ENCODE results near the gene ZNF879.

Gene ZNF879

DNA sequence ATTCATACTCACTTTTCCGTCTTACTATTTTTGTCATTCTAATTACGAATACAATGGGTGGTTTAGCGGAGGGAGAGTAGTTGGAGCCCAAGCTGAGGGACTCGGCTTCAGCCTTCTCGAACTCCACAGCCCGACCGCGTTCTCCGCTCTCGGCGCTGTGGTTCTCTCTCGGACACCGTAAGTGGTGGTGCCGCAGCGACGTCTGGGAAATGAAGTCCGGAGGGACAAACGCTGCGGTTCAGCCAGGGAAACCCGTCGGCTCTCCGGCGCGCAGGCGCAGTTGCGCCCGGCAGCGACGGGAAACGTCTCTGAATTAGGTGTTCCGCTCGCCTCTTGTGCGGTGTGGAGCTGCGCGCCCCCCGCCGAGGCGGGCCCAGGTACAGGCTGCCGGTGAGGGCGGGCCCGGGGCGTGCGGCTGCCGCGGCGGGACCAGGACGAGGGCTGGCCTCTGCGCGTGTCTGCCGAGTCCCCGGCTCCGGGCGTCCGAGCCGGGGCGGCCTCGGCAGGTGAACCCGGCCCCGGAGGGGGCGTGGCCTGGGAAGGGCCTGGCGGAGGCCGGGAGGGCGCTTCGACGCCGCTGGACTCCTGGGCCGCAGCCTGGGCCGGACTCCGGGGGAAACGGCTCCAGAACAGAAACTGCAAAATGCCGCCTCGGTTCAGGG, at the start of gene ZNF879:
Gene ZNF879 (plus strand): TSS at position 277 of the 662 bp plus-strand sequence. CDS start 1,201 bp downstream, outside the sequence.
- peak; percentile 96 for DNase-seq (ENCODE audit: low spot score)

DNA sequence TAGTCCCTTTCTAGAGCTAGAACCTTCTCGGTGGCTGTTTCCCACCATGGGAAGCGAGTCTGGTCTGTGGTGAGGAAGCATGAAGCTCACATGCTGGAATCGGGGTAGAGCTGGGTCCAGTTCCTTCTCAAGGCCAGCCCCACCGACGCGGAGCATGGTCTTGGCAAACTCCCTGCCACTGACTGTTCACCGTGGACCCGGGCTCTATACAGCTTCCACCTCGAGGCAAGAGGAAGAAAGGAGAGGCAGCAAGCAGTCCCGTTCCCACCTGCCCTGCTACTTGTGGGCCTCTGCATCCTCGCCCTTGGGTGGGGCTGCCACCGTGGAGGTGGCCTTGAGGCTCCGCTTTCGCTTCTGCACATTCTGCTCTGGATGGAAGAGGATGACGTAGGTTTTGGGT, 42.2 kb upstream of the ZNF879 start:
- no peak for DNase-seq (ENCODE audit: low spot score)

- DNase-seq (ENCODE audit: low spot score) = no peak
These were observed 40.7 kb upstream of the ZNF879 start for GRCh38 chr5:178982941-178983340.

GRCh38 chr5:178983728-178984127, 39.9 kb upstream of the ZNF879 start:
- DNase-seq (ENCODE audit: low spot score) = no peak

DNA sequence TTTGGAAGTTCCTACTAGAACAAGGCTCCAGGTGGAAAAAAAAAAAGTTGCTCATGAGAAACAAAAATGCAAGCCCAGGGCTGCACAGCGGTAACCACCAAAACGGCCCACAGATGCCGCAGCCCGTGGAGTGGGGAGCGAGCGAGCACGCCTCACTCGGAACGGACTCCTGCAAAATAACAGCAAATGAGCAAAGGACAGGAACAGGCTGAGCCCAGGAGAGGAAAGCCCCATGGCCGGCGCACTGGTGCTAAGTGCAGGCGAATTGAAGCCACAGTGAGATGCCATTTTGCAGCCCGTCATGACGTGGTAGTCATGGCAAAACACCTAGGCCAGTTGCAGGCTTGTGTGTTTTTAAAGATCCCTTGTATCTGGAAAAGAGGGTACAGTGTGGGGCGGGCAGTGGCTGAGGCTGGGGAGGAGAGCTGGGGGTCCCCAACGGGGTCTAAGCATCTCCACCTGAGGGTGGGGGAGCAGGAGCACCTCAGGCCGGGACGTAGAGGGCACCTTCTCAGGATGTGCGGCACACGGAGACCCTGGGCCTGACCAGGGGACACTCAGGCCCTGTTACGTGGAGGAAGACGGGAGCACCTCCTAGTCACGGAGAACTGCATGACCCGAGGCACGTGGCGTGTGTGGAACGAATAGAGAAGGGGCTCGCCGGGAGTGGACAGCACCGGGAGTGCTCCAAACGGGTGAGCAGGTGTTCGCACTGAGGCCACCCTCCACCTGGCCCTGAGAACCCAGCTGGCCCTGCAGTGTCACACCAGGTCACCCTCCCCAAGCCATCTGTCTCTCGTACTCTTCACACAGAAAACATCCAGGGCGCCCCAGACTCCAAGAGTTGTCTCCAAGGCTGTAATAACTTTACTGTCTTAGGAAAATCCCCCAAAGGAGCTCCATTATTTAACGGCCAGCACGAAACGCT, 39.2 kb upstream of the ZNF879 start:
- DNase-seq (ENCODE audit: low spot score) = no peak

DNA sequence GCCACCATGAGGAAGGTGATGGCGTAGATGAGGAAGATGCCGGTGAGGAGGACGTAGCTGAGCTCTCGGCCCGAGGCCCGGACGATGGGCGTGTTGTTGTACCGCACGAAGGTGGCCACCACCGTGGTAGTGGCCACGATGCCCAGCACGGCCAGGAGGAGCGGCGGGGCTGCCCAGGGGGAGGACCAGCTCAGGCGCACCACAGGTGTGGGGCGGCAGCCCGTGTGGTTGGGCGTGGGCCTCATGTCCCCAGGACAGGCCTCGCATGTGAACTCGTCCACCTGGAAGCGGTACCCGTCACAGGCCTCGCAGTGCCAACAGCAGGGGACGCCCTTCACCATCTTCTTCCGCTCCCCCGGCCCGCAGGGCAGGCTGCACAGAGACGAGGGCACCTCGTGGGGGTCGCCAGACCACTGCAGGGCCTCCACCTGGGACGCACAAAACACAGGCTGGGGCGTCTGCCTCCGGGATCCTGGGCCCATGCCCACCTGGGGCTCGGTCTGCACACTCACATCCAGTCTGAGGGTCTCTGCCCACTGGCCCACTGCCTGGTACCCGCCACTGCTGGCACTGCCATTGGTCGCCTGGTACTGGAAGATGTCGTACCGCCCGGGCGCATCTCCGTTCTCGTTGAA, 37.2 kb upstream of the ZNF879 start:
- DNase-seq (ENCODE audit: low spot score) = no peak

DNA sequence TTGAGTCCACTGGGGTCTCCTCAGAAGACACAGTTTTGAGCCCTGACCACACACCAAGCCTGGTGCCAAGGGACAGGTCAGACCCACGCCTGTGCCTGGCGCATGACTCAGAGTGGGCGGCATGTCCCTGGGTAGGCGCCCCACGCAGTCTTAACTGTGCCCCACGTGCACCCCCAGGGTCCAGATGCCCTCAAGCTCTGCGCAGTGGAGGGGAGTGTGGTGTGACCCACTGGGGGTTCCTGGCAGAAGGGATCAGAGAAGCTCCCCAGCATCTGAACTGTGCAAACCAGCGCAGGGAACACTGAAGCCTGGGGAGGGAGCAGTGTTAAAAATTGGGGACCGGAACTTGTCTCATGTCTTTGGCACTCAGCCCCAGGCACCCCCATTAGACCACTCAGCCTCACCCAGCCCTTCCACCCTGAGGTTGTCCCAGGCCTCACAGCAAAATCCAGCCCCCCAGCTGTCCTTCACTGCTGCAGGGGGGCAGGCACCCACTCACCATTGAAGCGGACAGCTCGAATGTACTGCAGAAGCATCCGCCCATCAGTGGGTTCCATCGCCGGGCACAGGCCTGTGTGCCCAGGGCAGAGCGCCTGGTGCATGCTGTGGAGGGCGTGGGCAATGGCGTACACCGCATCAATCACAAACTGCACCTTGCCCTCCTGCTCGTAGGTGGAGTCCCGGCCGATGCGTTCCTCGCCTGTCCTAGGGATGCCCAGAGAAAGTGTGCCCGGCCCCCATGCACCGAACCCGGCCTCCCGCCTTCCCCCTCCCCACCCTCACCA, 35.0 kb upstream of the ZNF879 start:
- no peak for DNase-seq (ENCODE audit: low spot score)

- no peak for DNase-seq (ENCODE audit: low spot score)
These were observed 34.3 kb upstream of the ZNF879 start for GRCh38 chr5:178989311-178989710.

DNA sequence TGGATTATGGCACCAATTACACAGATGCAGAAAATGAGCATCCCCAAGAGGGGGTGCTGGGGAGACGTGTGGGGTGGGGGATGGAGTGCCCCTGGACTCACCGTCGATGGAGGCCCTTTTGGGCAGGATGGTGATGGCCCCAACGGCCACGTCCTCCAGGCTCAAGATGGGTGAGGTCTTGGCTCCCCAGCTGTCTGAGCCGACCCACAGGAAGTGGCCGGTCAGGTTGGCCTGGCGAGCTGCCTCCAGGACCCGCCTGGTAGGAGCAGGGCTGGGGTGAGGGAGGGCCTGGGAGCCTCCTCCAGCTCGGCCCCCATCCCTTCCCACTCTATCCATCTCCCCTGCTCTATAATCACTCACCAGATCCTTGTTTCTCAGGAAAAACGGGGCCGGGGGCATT, 33.1 kb upstream of the ZNF879 start:
- no peak for DNase-seq (ENCODE audit: low spot score)

DNA sequence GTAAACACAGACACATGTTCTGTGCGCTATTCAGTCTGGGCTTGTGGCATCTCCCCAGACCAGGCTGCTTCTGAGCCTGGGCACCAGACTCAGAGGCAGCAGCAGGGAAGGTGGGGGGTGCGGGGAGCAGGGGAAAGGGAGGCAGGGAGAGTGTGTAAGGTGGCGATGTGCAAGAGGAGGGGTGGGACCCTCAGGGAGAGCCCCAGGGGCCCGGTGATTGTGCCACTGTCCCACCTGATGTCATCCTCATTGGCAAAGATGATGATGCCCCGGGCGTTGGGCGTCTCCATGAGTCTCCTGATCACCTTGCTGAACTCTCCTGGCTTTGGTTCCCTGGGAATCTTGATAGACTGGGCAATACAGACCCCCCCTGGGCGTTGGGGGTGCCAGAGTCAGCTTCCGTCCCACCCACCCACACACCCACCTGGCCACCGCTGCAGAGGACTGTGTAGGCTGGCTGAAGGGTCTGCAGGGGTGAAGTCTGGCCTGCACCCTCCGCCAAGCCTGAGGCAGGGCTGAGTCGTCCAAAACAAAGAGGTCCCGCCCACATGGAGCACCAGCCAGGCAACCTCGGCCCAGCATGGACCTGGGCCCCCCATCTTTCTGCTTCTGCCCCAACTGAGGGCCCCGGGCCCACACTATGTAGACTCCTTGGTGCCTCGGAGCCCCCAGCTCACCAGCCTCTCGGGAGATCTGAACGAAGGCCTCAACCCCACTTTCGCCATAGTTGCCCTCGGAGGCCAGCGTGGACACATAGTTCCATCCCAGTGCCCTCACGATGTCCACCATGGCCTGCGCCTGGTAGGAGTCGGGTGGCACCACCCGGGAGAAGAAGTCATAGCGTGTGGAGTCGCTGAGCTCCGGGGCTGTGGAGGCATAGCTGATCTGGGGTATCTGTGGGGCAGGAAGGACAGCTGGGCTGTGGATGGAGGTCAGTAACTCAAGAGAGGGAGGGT, 32.1 kb upstream of the ZNF879 start:
- DNase-seq (ENCODE audit: low spot score) = no peak

- no peak for DNase-seq (ENCODE audit: low spot score)
These were observed 31.2 kb upstream of the ZNF879 start for GRCh38 chr5:178992291-178992895.

DNA sequence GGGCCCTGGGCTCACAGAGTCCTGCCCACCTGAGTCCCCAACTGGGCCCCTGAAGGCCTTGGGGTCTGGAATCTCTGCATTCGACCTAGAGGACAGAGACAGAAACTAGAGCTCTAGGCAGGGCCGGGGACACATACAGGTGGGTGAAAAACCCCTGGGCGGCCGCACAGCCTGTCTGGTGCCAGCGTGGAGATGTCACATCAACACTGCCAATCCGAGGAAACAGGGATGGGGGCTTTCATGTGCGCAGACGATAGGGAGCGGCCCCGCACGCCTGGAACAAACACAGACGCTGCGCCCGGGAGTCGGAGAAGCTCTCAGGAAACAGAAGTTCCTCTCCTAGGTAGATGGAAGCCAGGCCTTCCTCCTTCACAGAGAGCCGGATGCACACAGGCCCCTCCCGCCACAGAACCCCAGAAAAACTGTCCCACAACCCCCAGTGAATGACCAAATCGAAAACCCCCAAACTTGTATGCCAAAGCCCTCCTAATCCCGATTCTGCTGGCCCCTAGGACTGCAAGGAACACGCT, 30.3 kb upstream of the ZNF879 start:
- no peak for DNase-seq (ENCODE audit: low spot score)

DNA sequence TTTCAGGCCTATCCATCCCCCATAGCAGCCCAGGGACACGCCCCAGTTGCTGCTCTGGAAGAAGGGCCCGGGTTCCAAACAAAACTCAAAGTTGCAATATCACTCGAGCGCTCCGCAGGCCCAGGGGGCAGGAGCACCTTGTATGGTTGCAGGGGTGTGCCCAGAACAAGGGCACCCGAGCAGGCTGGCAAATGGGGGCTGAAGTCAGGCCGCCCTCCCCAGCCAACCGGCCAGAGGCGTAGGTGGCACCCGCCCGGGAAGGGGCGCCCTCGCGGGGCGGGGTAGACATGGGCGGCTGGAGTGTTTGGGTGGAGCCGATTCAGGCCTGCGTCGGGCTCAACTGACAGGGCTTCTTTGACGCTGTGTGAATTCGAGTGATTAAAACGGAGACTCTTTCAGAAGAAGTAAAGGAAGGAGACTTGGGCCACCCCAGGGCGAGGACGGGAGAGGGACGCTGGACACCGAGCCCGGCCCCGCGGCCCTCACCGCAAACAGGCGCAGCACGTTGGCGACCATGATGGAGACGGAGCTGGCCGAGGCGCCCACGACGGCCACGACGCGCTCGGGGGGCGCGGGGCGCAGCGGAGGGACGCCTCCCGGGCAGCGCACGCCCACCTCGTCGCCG, 29.5 kb upstream of the ZNF879 start:
- no peak for DNase-seq (ENCODE audit: low spot score)

DNA sequence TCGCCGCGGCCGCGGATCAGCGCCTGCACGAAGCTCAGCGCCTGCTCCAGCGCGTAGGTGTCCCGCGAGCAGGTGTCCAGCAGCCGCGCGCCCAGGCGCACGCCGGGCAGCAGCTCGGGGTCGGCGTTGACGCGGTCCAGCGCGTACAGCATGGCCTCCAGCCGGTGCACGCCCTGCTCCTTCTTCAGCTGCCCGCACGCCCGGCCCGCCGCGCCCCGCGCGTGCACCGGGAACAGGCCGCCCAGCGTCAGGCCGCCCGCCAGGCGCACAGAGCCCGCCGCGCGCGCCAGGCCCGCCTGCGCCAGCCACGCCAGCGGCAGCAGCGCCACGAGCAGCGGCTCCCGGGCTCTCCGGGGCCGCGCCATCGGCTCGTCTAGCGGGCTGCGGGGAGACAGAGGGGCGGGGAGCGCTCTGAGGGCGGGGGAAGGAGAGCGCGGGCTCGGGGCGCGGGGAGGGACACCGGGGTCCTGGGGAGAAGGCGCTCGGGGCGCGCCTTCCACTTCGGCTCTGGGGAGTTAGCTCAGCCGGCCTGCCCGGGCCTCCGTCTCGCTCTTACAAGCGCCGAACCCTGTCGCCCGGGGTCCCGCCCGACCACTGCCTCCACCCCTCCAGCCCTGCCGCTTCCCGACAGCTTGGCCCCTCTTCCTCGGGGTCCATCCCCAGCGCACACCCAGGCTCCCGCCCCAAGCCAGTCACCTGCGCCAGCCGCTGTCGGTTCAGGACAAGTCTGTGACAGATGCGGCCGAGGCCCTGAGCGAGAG, 28.8 kb upstream of the ZNF879 start, which contains the start of gene GRM6:
Gene GRM6 (minus strand): TSS at position 741 of the 761 bp plus-strand sequence. CDS start 376 bp downstream, at position 365.
- no peak for DNase-seq (ENCODE audit: low spot score)

DNA sequence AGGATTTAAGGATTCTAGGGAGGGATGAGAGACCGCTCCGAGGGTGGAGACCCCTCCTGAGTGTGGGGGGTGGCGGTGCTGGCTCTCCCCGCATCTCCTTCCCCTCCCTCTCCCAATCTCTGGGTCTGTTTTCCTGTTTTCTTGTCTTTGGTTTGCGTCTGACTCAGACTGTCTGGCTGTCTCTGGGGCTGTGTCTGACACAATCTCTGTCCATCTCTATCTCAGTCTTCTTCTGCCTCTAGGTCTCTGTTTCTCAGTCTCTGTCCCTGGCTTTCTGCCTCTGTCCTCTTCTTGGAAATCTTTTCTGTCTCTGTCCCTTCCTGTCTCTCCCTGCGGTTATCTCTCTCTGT, 28.3 kb upstream of the ZNF879 start:
- no peak for DNase-seq (ENCODE audit: low spot score)

DNA sequence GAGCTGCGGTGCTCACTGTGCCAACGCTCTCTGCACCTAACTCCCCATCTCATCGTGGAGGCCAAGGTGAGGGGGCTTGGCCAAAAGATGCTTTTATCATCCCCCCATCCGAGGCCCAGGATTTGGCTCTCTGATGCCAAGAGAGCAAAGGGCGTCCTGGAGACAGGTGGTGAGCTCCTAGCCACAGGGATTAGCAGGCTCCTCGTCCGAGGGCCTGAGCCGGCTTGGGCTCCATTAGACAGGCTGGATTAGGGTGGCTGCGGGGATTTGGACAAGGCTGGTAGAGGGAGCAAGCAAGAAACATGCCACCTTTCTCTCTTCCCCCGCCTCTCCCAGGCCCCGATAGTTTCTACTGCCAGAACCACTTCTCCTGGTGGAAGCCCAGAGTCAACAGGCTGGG, 27.4 kb upstream of the ZNF879 start:
- no peak for DNase-seq (ENCODE audit: low spot score)

DNA sequence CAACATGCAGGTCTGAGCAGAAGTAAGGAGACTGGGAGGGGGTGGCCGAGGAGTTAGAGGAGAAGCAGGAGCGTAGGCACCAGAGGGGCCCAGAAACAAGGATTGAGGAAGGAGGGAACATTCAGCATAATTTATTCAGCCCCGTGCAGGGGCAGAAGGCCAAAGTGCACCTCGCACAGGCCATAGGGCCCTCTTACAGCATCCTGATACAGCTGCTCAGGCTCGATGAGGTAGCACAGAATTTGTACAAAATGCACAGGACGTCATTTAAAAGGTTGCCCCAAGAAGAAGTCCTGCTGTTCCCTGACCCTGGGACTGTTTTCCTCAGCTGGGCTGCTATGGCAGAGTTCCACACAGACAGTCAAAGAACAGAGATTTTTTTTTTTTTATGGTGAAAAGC, 26.4 kb upstream of the ZNF879 start:
- DNase-seq (ENCODE audit: low spot score) = no peak

DNA sequence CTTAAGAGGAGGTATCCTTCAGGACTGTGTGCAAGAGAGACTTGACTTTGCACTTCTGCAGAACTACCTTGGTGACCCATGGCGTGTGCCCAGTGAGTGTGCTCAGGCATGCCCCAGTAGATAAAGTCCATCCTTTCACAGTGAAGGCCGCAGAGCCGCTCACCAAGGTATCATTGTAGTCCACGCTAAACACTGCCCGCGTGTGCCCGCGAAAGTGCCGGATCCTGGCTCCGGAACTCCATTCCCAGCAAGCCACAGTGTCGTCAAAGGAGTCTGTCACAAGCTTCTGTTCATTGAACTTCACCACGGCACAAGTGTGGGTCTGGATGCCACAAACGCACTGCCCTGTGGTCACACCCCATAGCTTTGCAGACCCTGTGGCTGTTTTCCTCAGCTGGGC, 25.2 kb upstream of the ZNF879 start:
- DNase-seq (ENCODE audit: low spot score) = no peak

- DNase-seq (ENCODE audit: low spot score) = no peak
These were observed 17.0 kb upstream of the ZNF879 start for GRCh38 chr5:179006564-179006963.

Data from CD4-positive, alpha-beta T cell treated with Interleukin-15 for 4 hours (primary cell).